ENCODE results near the gene GRK1.
A peak's percentile ranks its signal among the peaks of the same experiment; 100 is the strongest.
"Not testable (repeated sequence)": the region's sequence is repeated elsewhere in the genome, so short reads cannot be mapped to it uniquely, and the experiment has no call there.

GRK1 gene

GRCh38 chr13:113666951-113667701 is at the start of gene GRK1:
Gene GRK1, plus strand, starts transcription at chr13:113667219. Its CDS starts 168 bp downstream, at chr13:113667387.
- Mint-ChIP-seq H3K36me3 (no peaks in the 10 kb centered on the region), H3K27ac (no peak within 1 kb of the TSS), H3K4me3 (no peak within 1 kb of the TSS), H3K4me1 (no peaks in the 10 kb centered on the region), H3K27me3 (peaks cover 23 to 38% of the 10 kb centered on the region in 2 donors), H3K9me3 (peaks cover 0 to 2% of the 10 kb centered on the region in 2 donors)
- DNase-seq (no peak), ATAC-seq (replicated peaks) (no peak)

- H3K4me3 Mint-ChIP-seq, result no peak overlapping the region
- no peak overlapping the region for H3K27ac Mint-ChIP-seq
- H3K36me3 Mint-ChIP-seq, result peaks cover 31 to 46% of the 10 kb centered on the region in 2 donors
- ATAC-seq (replicated peaks), result no peak
- no peaks in the 10 kb centered on the region for H3K27me3 Mint-ChIP-seq
- DNase-seq, result no peak
- peaks cover 0 to 12% of the 10 kb centered on the region in 2 donors for H3K4me1 Mint-ChIP-seq
- H3K9me3 Mint-ChIP-seq, result no peaks in the 10 kb centered on the region
These were observed 49.1 kb upstream of the GRK1 start for GRCh38 chr13:113617961-113618360.

GRCh38 chr13:113618455-113618854 is 48.6 kb upstream of the GRK1 start:
- no peaks in the 10 kb centered on the region for H3K9me3 Mint-ChIP-seq
- H3K4me3 Mint-ChIP-seq, result no peak overlapping the region
- H3K27ac Mint-ChIP-seq, result no peak overlapping the region
- H3K4me1 Mint-ChIP-seq, result peaks cover 0 to 12% of the 10 kb centered on the region in 2 donors
- DNase-seq, result no peak
- no peak for ATAC-seq (replicated peaks)
- H3K27me3 Mint-ChIP-seq, result no peaks in the 10 kb centered on the region
- peaks cover 33 to 50% of the 10 kb centered on the region in 2 donors for H3K36me3 Mint-ChIP-seq

GRCh38 chr13:113620036-113620796 is 46.8 kb upstream of the GRK1 start:
- Mint-ChIP-seq H3K27me3 (no peaks in the 10 kb centered on the region), H3K36me3 (peaks cover 42 to 66% of the 10 kb centered on the region in 2 donors), H3K9me3 (no peaks in the 10 kb centered on the region), H3K4me1 (peaks cover 0 to 12% of the 10 kb centered on the region in 2 donors), H3K4me3 (no peak overlapping the region), H3K27ac (no peak overlapping the region)
- ATAC-seq (replicated peaks) (no peak), DNase-seq (no peak)

GRCh38 chr13:113621046-113621445 is 46.0 kb upstream of the GRK1 start:
- Mint-ChIP-seq H3K36me3 (peaks cover 47 to 69% of the 10 kb centered on the region in 2 donors), H3K4me1 (peaks cover 0 to 12% of the 10 kb centered on the region in 2 donors), H3K27me3 (no peaks in the 10 kb centered on the region), H3K9me3 (no peaks in the 10 kb centered on the region), H3K27ac (no peak overlapping the region), H3K4me3 (no peak overlapping the region)
- no peak for DNase-seq
- ATAC-seq (replicated peaks), result no peak

- H3K4me3 Mint-ChIP-seq; H3K9me3 Mint-ChIP-seq; H3K27me3 Mint-ChIP-seq; DNase-seq; H3K27ac Mint-ChIP-seq; ATAC-seq (replicated peaks): not testable (repeated sequence)
- peaks cover 46 to 69% of the 10 kb centered on the region in 2 donors for H3K36me3 Mint-ChIP-seq
- H3K4me1 Mint-ChIP-seq, result peaks cover 0 to 12% of the 10 kb centered on the region in 2 donors
These were observed 45.5 kb upstream of the GRK1 start for GRCh38 chr13:113621498-113621897.

- H3K4me1 Mint-ChIP-seq; H3K9me3 Mint-ChIP-seq; H3K27ac Mint-ChIP-seq; ATAC-seq (replicated peaks); DNase-seq; H3K27me3 Mint-ChIP-seq; H3K4me3 Mint-ChIP-seq: not testable (repeated sequence)
- H3K36me3 Mint-ChIP-seq, result peaks cover 47 to 69% of the 10 kb centered on the region in 2 donors
These were observed 45.0 kb upstream of the GRK1 start for GRCh38 chr13:113621986-113622550.

- no peak for DNase-seq
- H3K9me3 Mint-ChIP-seq, result no peaks in the 10 kb centered on the region
- no peak overlapping the region for H3K4me3 Mint-ChIP-seq
- H3K4me1 Mint-ChIP-seq, result peaks cover 0 to 8% of the 10 kb centered on the region in 2 donors
- H3K27me3 Mint-ChIP-seq, result no peaks in the 10 kb centered on the region
- peak overlapping the region; percentile 3 for H3K27ac Mint-ChIP-seq
- peaks cover 52 to 74% of the 10 kb centered on the region in 2 donors for H3K36me3 Mint-ChIP-seq
- no peak for ATAC-seq (replicated peaks)
These were observed 44.1 kb upstream of the GRK1 start for GRCh38 chr13:113622791-113623490.

- Mint-ChIP-seq H3K36me3 (peaks cover 53 to 73% of the 10 kb centered on the region in 2 donors), H3K27me3 (no peaks in the 10 kb centered on the region), H3K27ac (no peak overlapping the region), H3K4me3 (no peak overlapping the region), H3K4me1 (peaks cover 0 to under 1% of the 10 kb centered on the region in 2 donors), H3K9me3 (no peaks in the 10 kb centered on the region)
- DNase-seq, result no peak
- ATAC-seq (replicated peaks), result no peak
These were observed 43.4 kb upstream of the GRK1 start for GRCh38 chr13:113623491-113624234.

GRCh38 chr13:113624235-113624587 is 42.8 kb upstream of the GRK1 start:
- DNase-seq (no peak), ATAC-seq (replicated peaks) (no peak)
- Mint-ChIP-seq H3K4me3 (no peak overlapping the region), H3K4me1 (no peaks in the 10 kb centered on the region), H3K27me3 (no peaks in the 10 kb centered on the region), H3K27ac (no peak overlapping the region), H3K36me3 (peaks cover 53 to 74% of the 10 kb centered on the region in 2 donors), H3K9me3 (no peaks in the 10 kb centered on the region)

GRCh38 chr13:113624640-113625304 is 42.2 kb upstream of the GRK1 start:
- not testable (repeated sequence) for H3K4me3 Mint-ChIP-seq

GRCh38 chr13:113625965-113626721 is 40.9 kb upstream of the GRK1 start:
- Mint-ChIP-seq H3K4me3 (no peak overlapping the region), H3K36me3 (peaks cover 59 to 80% of the 10 kb centered on the region in 2 donors), H3K9me3 (no peaks in the 10 kb centered on the region), H3K27ac (peak overlapping the region; percentile 20), H3K4me1 (no peaks in the 10 kb centered on the region), H3K27me3 (no peaks in the 10 kb centered on the region)
- DNase-seq (no peak), ATAC-seq (replicated peaks) (no peak)

More at GRCh38 chr13:113624640-113625304, 42.2 kb upstream of the GRK1 start:
- not testable (repeated sequence) for DNase-seq; H3K4me1 Mint-ChIP-seq; H3K9me3 Mint-ChIP-seq; ATAC-seq (replicated peaks); H3K27me3 Mint-ChIP-seq; H3K27ac Mint-ChIP-seq
- peaks cover 58 to 79% of the 10 kb centered on the region in 2 donors for H3K36me3 Mint-ChIP-seq

- H3K9me3 Mint-ChIP-seq, result no peaks in the 10 kb centered on the region
- no peak overlapping the region for H3K4me3 Mint-ChIP-seq
- ATAC-seq (replicated peaks) (no peak), DNase-seq (no peak)
- no peaks in the 10 kb centered on the region for H3K27me3 Mint-ChIP-seq
- no peaks in the 10 kb centered on the region for H3K4me1 Mint-ChIP-seq
- H3K27ac Mint-ChIP-seq, result no peak overlapping the region
- H3K36me3 Mint-ChIP-seq, result peaks cover 63 to 81% of the 10 kb centered on the region in 2 donors
These were observed 39.9 kb upstream of the GRK1 start for GRCh38 chr13:113627136-113627535.

Measured in stimulated activated naive B cell treated with anti-CD40 and anti-IgM and Interleukin-4, amounts not matched to agents 10 μg/mL and 1 μg/mL and 100 μg/mL, for 72 hours (primary cell).